ENCODE measurements around the gene GSE1. TPM values are rescaled to one million over a fixed set of nuclear protein-coding genes. Genes with fewer than 3 reads are reported as not detected.

The GSE1 gene
- total and polyA plus RNA-seq, 9 of the 15 experiments (the other 6 are each of a cell fraction or from before 2014, with no cell fraction given), result 12.2 to 244 (median 57.9) TPM

DNA sequence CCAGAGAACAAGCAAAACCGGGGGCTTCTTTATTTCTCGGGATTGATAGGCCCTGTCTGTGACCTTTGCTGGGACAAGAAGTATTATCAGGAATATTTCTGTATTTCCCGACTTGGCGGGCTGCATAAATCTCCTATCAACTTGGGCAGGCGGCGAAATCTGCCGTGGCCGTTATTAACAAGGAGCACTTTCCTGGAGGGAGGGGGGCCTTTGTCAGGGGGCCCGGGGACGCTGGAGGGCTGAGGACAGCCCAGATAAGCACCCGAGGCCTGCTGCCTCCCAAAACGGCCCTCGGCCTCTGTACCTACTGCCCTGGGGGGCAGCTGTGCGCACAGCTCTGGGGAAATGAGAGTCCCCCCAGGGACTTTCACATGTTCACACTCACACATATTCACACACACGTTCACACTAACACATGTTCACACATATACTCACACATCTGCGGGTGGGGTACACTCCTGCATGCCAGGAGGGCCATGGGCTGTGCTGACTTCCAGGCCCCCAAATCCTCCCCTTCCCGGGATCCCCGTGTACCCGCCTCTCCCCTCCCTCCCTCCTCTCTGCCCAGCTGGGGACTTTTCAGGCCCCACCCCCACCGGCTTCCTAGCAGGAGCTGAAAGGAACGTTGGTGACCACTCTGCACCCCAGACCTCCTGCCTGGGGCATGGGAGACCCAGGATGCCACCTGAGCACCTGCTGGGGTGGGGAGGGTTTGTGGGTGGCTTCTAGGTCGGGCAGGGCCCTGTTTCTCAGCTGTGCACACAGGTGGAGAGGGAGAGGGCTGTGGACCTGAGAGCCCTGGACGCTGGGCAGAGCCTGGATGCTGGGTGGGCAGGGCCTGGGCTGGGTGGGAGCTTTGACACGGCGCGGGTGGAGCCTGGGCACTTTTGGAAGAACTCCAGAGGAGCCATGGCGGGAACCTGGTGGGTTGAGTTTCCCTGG lies 24.3 kb upstream of the GSE1 start (continued):
- no peak for TF ChIP-seq TCF7L2 (IDR thresholded peaks at IDR 0.05; ENCODE audit: low read depth, low read length)
- peak; percentile 72 for TF ChIP-seq CBFA2T3 (IDR thresholded peaks at IDR 0.05)
- 0 out of 2 replicates have a peak, but pooled peaks have one; percentile 5 for TF ChIP-seq KAT7 (CRISPR knock-in tag; IDR thresholded peaks at IDR 0.05; ENCODE audit: borderline replicate concordance)
- TF ChIP-seq CXXC5 (CRISPR knock-in tag; IDR thresholded peaks at IDR 0.05), result peak; percentile 45; the same call in 1 of the 2 replicates
- TF ChIP-seq POLR2G (IDR thresholded peaks at IDR 0.05; ENCODE audit: low read depth, low read length), result peak; percentile 74
- no peak for TF ChIP-seq CHCHD3 (CRISPR knock-in tag; IDR thresholded peaks at IDR 0.05)
- TF ChIP-seq ZKSCAN1 (IDR thresholded peaks at IDR 0.05; ENCODE audit: low read depth, low read length), result 0 out of 2 replicates have a peak, but pooled peaks have one; percentile 14
- no peak for TF ChIP-seq ETV6 (IDR thresholded peaks at IDR 0.05; ENCODE audit: borderline replicate concordance in 1 of 2, low read depth in 2 of 2, low read length in 1 of 2)
- TF ChIP-seq ETV6 (CRISPR knock-in tag; IDR thresholded peaks at IDR 0.05; ENCODE audit: borderline replicate concordance), result 0 out of 2 replicates have a peak, but pooled peaks have one; percentile 20
- TF ChIP-seq RNF2 (IDR thresholded peaks at IDR 0.05), result 0 out of 2 replicates have a peak, but pooled peaks have one; percentile 20
- TF ChIP-seq EP300 (IDR thresholded peaks at IDR 0.05; ENCODE audit: low read length), result peak; percentile 73; the same call in 1 of the 2 replicates
- no peak for TF ChIP-seq HDAC6 (IDR thresholded peaks at IDR 0.05; ENCODE audit: low read depth, low read length)
- no peak for TF ChIP-seq ZNF717 (CRISPR knock-in tag; IDR thresholded peaks at IDR 0.05)
- TF ChIP-seq PHF20 (IDR thresholded peaks at IDR 0.05; ENCODE audit: partially characterized antibody), result no peak
- TF ChIP-seq ARID1B (IDR thresholded peaks at IDR 0.05), result peak; percentile 66
- TF ChIP-seq, protein P1, sequence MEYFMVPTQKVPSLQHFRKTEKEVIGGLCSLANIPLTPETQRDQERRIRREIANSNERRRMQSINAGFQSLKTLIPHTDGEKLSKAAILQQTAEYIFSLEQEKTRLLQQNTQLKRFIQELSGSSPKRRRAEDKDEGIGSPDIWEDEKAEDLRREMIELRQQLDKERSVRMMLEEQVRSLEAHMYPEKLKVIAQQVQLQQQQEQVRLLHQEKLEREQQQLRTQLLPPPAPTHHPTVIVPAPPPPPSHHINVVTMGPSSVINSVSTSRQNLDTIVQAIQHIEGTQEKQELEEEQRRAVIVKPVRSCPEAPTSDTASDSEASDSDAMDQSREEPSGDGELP (CRISPR knock-in tag; IDR thresholded peaks at IDR 0.05; ENCODE audit: borderline replicate concordance), result peak; percentile 56
- peak; percentile 49 for TF ChIP-seq CBFA2T2 (conservative IDR thresholded peaks at IDR 0.05)
- TF ChIP-seq ZNF140 (CRISPR knock-in tag; IDR thresholded peaks at IDR 0.05), result no peak
- TF ChIP-seq NCOR1 (IDR thresholded peaks at IDR 0.05), result peak; percentile 43; the same call in 1 of the 2 replicates
- no peak for TF ChIP-seq ZNF76 (CRISPR knock-in tag; IDR thresholded peaks at IDR 0.05; ENCODE audit: borderline replicate concordance)
- no peak for TF ChIP-seq ZNF398 (CRISPR knock-in tag; IDR thresholded peaks at IDR 0.05)
- TF ChIP-seq HNRNPL (IDR thresholded peaks at IDR 0.05; ENCODE audit: low read depth, low read length), result no peak
- TF ChIP-seq PML (IDR thresholded peaks at IDR 0.05; ENCODE audit: low read length), result 0 out of 2 replicates have a peak, but pooled peaks have one; percentile 6
- 0 out of 2 replicates have a peak, but pooled peaks have one; percentile 35 for TF ChIP-seq HDAC2 (IDR thresholded peaks at IDR 0.05)
- TF ChIP-seq ZBTB1 (CRISPR knock-in tag; IDR thresholded peaks at IDR 0.05; ENCODE audit: borderline replicate concordance, low read depth), result no peak
